ENCODE measurements around the gene PMS1. TPM values are rescaled to one million over a fixed set of nuclear protein-coding genes. Genes with fewer than 3 reads are reported as not detected.

The PMS1 gene
- total and polyA plus RNA-seq, 2 donors (not counting 3 experiments of a cell fraction or from before 2014, with no cell fraction given): 6.6 to 27.8 TPM

GRCh38 chr2:189826039-189826438 is 41.8 kb downstream of the PMS1 start:
- POLR2A ChIA-PET: no interaction called here
- CTCF ChIA-PET: interaction anchor here (1.3 kb wide), 1 partner anchor 27 kb away, joined by 3 read pairs; no protein-coding TSS in a partner anchor
- Histone ChIP-seq H3K9me1 (replicated peaks; ENCODE audit: control insufficient read depth, extremely low read depth, insufficient read depth, low read length) (no peaks in the 10 kb centered on the region), H3K36me3 (ENCODE audit: control insufficient read depth in 2 of 2, extremely low read depth in 1 of 2, insufficient read depth in 2 of 2, low read length in 2 of 2) (peaks cover 0 to 4% of the 10 kb centered on the region in 2 experiments), H3K4me3 (replicated peaks in 1 of 3; ENCODE audit: insufficient read depth in 1 of 3, low read depth in 1 of 3, low read length in 3 of 3) (no peak overlapping the region), H3K79me2 (ENCODE audit: control insufficient read depth, insufficient read depth, low read length) (no peaks in the 10 kb centered on the region), H3K27me3 (ENCODE audit: control insufficient read depth in 2 of 2, insufficient read depth in 2 of 2, low read length in 2 of 2) (no peaks in the 10 kb centered on the region), H3K9me3 (replicated peaks; ENCODE audit: control insufficient read depth, insufficient read depth, low read length) (no peaks in the 10 kb centered on the region), H3K9ac (replicated peaks; ENCODE audit: extremely low read depth, insufficient read depth, low read length) (no peak overlapping the region), H3K4me2 (ENCODE audit: insufficient read depth, low read length) (no peak overlapping the region), H4K20me1 (replicated peaks; ENCODE audit: control insufficient read depth, extremely low read depth, insufficient read depth, low read length) (no peaks in the 10 kb centered on the region), H3K4me1 (ENCODE audit: control insufficient read depth, extremely low read depth, insufficient read depth, low read length) (no peaks in the 10 kb centered on the region), H2AFZ (ENCODE audit: low read depth, low read length) (no peak overlapping the region), H3K27ac (ENCODE audit: insufficient read depth, low read depth, low read length) (no peak overlapping the region)
- TF ChIP-seq POLR2AphosphoS5 (IDR thresholded peaks at IDR 0.05; ENCODE audit: insufficient read depth, low read depth, low read length): no peak
- TF ChIP-seq MYC (IDR thresholded peaks at IDR 0.05; ENCODE audit: low read depth, low read length): no peak
- no peak for TF ChIP-seq POLR2A (IDR thresholded peaks at IDR 0.05; ENCODE audit: low read depth, low read length)
- no peak for TF ChIP-seq GATA2 (IDR thresholded peaks at IDR 0.05; ENCODE audit: insufficient read depth, insufficient read length, low read depth, low read length)
- no peak for TF ChIP-seq MAX (IDR thresholded peaks at IDR 0.05; ENCODE audit: insufficient read depth, insufficient read length)
- no peak for TF ChIP-seq CTCF (IDR thresholded peaks at IDR 0.05; ENCODE audit: extremely low read depth in 1 of 2, insufficient read depth in 1 of 2, low read depth in 1 of 2, low read length in 2 of 2)
- FAIRE-seq (no peak), DNase-seq (ENCODE audit: low read depth, low spot score) (no peak)
- no TSS peak for BruUV-seq (replicated peaks)
- dilution Hi-C loops (cut with MboI; ENCODE audit: extremely low pct_ligation_motif_present, low sequenced_read_pairs): no loop called here
- intact Hi-C loops (cut with micrococcal nuclease): no loop called here

Measured in endothelial cell of umbilical vein (primary cell).